H9 (cell line): ENCODE results near the gene HSPE1. TPM values are rescaled to one million over a fixed set of nuclear protein-coding genes. Genes with fewer than 3 reads are reported as not detected.

Experiments
- DNase-seq: peaks from one replicate; pipeline ENCODE4 v3.0.0-alpha.2; 2017
- H2AFZ ChIP-seq: one replicate; pipeline ENCODE4 v1.6.1; 2013; ENCODE audit warnings: mild to moderate bottlenecking, low read length, control low read depth, moderate library complexity
- H2AK5ac ChIP-seq: 2 replicates; pipeline ENCODE4 v1.6.1; 2013; ENCODE audit warnings: low read length, control low read depth, mixed read lengths; ENCODE audit not compliant: insufficient read length
- H2BK120ac ChIP-seq: one replicate; pipeline ENCODE4 v1.6.1; 2013; ENCODE audit warnings: low read depth, mild to moderate bottlenecking, low read length, control low read depth, inconsistent platforms; ENCODE audit not compliant: poor library complexity, severe bottlenecking
- H2BK12ac ChIP-seq: 2 replicates; pipeline ENCODE4 v1.6.1; 2013; ENCODE audit warnings: low read length, control low read depth, mixed read lengths, low read depth; ENCODE audit not compliant: insufficient read length
- H2BK15ac ChIP-seq: 2 replicates; pipeline ENCODE4 v1.6.1; 2013; ENCODE audit warnings: low read depth, low read length, control low read depth
- H2BK20ac ChIP-seq: one replicate; pipeline ENCODE4 v1.6.1; 2013; ENCODE audit warnings: low read depth, mild to moderate bottlenecking, low read length, control low read depth, inconsistent platforms; ENCODE audit not compliant: poor library complexity, severe bottlenecking
- H2BK5ac ChIP-seq: 2 replicates; pipeline ENCODE4 v1.6.1; 2013; ENCODE audit warnings: low read length, control low read depth, mixed read lengths; ENCODE audit not compliant: insufficient read length
- H3K14ac ChIP-seq: 2 replicates; pipeline ENCODE4 v1.6.1; 2013; ENCODE audit warnings: low read length, control low read depth; ENCODE audit not compliant: insufficient read depth
- H3K18ac ChIP-seq: 2 replicates; pipeline ENCODE4 v1.6.1; 2013; ENCODE audit warnings: low read depth, mild to moderate bottlenecking, mixed read lengths, low read length, control low read depth; ENCODE audit not compliant: insufficient read length
- H3K23ac ChIP-seq: 2 replicates; pipeline ENCODE4 v1.6.1; 2013; ENCODE audit warnings: low read length, control low read depth, mixed read lengths, low read depth; ENCODE audit not compliant: insufficient read length
- H3K23me2 ChIP-seq: 2 replicates; pipeline ENCODE4 v1.6.1; 2013; ENCODE audit warnings: low read depth, mild to moderate bottlenecking, mixed read lengths, low read length, control low read depth; ENCODE audit not compliant: insufficient read length, poor library complexity, severe bottlenecking
- H3K27ac ChIP-seq: 2 replicates; pipeline ENCODE4 v1.5.1; 2013; ENCODE audit warnings: low read length, control low read depth, mixed read lengths, low read depth; ENCODE audit not compliant: insufficient read length
- H3K27me3 ChIP-seq: 2 replicates; pipeline ENCODE4 v1.6.1; 2013; ENCODE audit warnings: low read length, control low read depth, inconsistent platforms; ENCODE audit not compliant: insufficient read depth
- H3K4ac ChIP-seq: 2 replicates; pipeline ENCODE4 v1.6.1; 2013; ENCODE audit warnings: low read depth, mild to moderate bottlenecking, control low read depth, inconsistent platforms, low read length, moderate library complexity
- H3K4me1 ChIP-seq: 2 replicates; pipeline ENCODE4 v1.6.1; 2013; ENCODE audit warnings: low read length, control low read depth, inconsistent platforms; ENCODE audit not compliant: insufficient read depth
- H3K4me2 ChIP-seq: 2 replicates; pipeline ENCODE4 v1.6.1; 2013; ENCODE audit warnings: low read length, control low read depth, mixed read lengths; ENCODE audit not compliant: insufficient read length, insufficient read depth
- H3K56ac ChIP-seq: 2 replicates; pipeline ENCODE4 v1.6.1; 2013; ENCODE audit warnings: low read depth, mild to moderate bottlenecking, mixed read lengths, low read length, control low read depth; ENCODE audit not compliant: insufficient read length
- H3K79me1 ChIP-seq: 2 replicates; pipeline ENCODE4 v1.6.1; 2013; ENCODE audit warnings: low read depth, mild to moderate bottlenecking, moderate library complexity, low read length, control low read depth, inconsistent platforms; ENCODE audit not compliant: insufficient read depth, poor library complexity, severe bottlenecking
- H3K79me2 ChIP-seq: 2 replicates; pipeline ENCODE4 v1.6.1; 2013; ENCODE audit warnings: low read length, control low read depth, inconsistent platforms; ENCODE audit not compliant: insufficient read depth
- H3K9ac ChIP-seq: 2 replicates; pipeline ENCODE4 v1.6.1; 2013; ENCODE audit warnings: low read length, control low read depth, mixed read lengths; ENCODE audit not compliant: insufficient read length; ENCODE audit errors: extremely low read depth
- H3K9me3 ChIP-seq: one replicate; pipeline ENCODE4 v1.6.1; 2013; ENCODE audit warnings: low read depth, low read length, inconsistent platforms; ENCODE audit not compliant: control insufficient read depth
- H3T11ph ChIP-seq: one replicate; pipeline ENCODE4 v1.6.1; 2013; ENCODE audit warnings: mild to moderate bottlenecking, low read length, control low read depth, inconsistent platforms
- H4K20me1 ChIP-seq: one replicate; pipeline ENCODE4 v1.6.1; 2013; ENCODE audit not compliant: control insufficient read depth, insufficient read length, insufficient read depth
- H4K5ac ChIP-seq: 2 replicates; pipeline ENCODE4 v1.6.1; 2013; ENCODE audit warnings: low read depth, mild to moderate bottlenecking, mixed read lengths, low read length, control low read depth; ENCODE audit not compliant: insufficient read length
- H4K8ac ChIP-seq: replicated peaks from 2 replicates; pipeline ENCODE4 v1.6.1; 2013; ENCODE audit warnings: low read length, control low read depth, mixed read lengths, low read depth; ENCODE audit not compliant: insufficient read length
- H4K91ac ChIP-seq: 2 replicates; pipeline ENCODE4 v1.6.1; 2013; ENCODE audit warnings: low read depth, mild to moderate bottlenecking, moderate library complexity, mixed read lengths, low read length, control low read depth; ENCODE audit not compliant: insufficient read length
- H3K27ac Mint-ChIP-seq, 3 experiments: 2 replicates in 2 of 3; 3 replicates in 1 of 3; pipeline ENCODE4 v1.8.0; 2020 to 2021; ENCODE audit warnings: mixed read lengths in 3 of 3, mild to moderate bottlenecking in 1 of 3, moderate library complexity in 1 of 3
- H3K27me3 Mint-ChIP-seq: 2 replicates; pipeline ENCODE4 v1.8.0; 2021; ENCODE audit warnings: low read depth, mild to moderate bottlenecking, moderate library complexity, mixed read lengths
- H3K36me3 Mint-ChIP-seq, 3 experiments: 2 replicates in 2 of 3; 3 replicates in 1 of 3; pipeline ENCODE4 v1.8.0; 2020 to 2021; ENCODE audit warnings: low read depth in 3 of 3, mixed read lengths in 3 of 3; ENCODE audit not compliant: insufficient read depth in 1 of 3
- H3K4me1 Mint-ChIP-seq, 2 experiments: 2 replicates each; pipeline ENCODE4 v1.8.0; 2020; ENCODE audit warnings: mixed read lengths in 2 of 2
- H3K4me3 Mint-ChIP-seq, 2 experiments: 2 replicates in 1 of 2; 3 replicates in 1 of 2; pipeline ENCODE4 v1.8.0; 2020 to 2021; ENCODE audit warnings: mild to moderate bottlenecking in 2 of 2, mixed read lengths in 2 of 2, moderate library complexity in 1 of 2
- H3K9me3 Mint-ChIP-seq, 2 experiments: 2 replicates in 1 of 2; 3 replicates in 1 of 2; pipeline ENCODE4 v1.8.0; 2020; ENCODE audit warnings: mild to moderate bottlenecking in 2 of 2, mixed read lengths in 2 of 2, moderate library complexity in 1 of 2
- total RNA-seq: library from RNA; stranded (reverse); gene quantifications from 2 replicates; pipeline ENCODE4 v1.2.1, GENCODE V29; 2021
- TF ChIP-seq, protein P1 (sequence below): fragments of 200-600 bp; sonication (generic); conservative IDR thresholded peaks from 3 replicates; pipeline ENCODE4 v1.8.0; 2021; ENCODE audit warnings: antibody characterized with exemption, mild to moderate bottlenecking

Gene HSPE1
- total RNA-seq, 1 experiment from 2014 or later = 347 TPM

DNA sequence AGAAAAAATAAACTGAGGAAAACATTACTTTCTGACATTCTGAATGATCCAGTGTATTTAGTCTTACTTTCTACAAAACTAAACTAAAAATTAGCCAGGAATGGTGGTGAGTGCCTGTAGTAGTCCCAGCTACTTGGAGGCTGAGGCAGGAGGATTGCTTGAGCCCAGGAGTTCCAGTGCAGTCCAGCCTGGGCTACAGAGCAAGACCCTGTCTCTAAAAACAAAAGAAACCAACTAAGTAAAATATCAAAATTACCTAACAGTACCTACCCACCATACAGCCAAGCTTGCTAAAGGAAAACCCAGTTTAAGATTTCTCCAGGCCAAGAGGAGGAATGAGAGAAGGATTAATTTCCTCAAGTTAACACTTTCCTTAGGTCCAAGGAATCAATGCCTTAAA, 3.5 kb upstream of the HSPE1 start:
- Histone ChIP-seq H3K56ac (no peak overlapping the region), H3T11ph (no peak overlapping the region), H2BK15ac (no peak overlapping the region), H4K5ac (no peak overlapping the region), H3K79me1 (no peaks in the 10 kb centered on the region), H4K8ac (no peak overlapping the region), H4K20me1 (no peaks in the 10 kb centered on the region), H3K4ac (no peak overlapping the region), H3K4me2 (peak overlapping the region; percentile 76), H3K27me3 (no peaks in the 10 kb centered on the region), H3K9me3 (no peaks in the 10 kb centered on the region), H2BK20ac (no peak overlapping the region), H3K23ac (no peak overlapping the region), H3K23me2 (peaks cover 6% of the 10 kb centered on the region), H2BK5ac (no peak overlapping the region), H2AFZ (no peak overlapping the region), H2BK120ac (no peak overlapping the region), H2AK5ac (no peak overlapping the region), H3K4me1 (no peaks in the 10 kb centered on the region; the same call in 1 of the 2 replicates), H3K14ac (no peak overlapping the region), H3K79me2 (peaks cover 43% of the 10 kb centered on the region; the same call in 1 of the 2 replicates), H4K91ac (no peak overlapping the region), H3K27ac (no peak overlapping the region), H3K18ac (no peak overlapping the region), H3K9ac (no peak overlapping the region), H2BK12ac (no peak overlapping the region)
- H3K27ac Mint-ChIP-seq = peak overlapping the region in 2 of 3 experiments; percentile 68 to 70; a peak in 2 of 7 replicates
- H3K27me3 Mint-ChIP-seq = no peaks in the 10 kb centered on the region
- peak overlapping the region; percentile 98 to 99 for H3K4me3 Mint-ChIP-seq
- no peaks in the 10 kb centered on the region; a peak in 1 of 5 replicates for H3K9me3 Mint-ChIP-seq
- H3K4me1 Mint-ChIP-seq = peaks cover 28 to 34% of the 10 kb centered on the region in 2 experiments
- DNase-seq = no peak
- peaks cover 72 to 87% (median 83%) of the 10 kb centered on the region in 3 experiments for H3K36me3 Mint-ChIP-seq
- TF ChIP-seq, protein P1, sequence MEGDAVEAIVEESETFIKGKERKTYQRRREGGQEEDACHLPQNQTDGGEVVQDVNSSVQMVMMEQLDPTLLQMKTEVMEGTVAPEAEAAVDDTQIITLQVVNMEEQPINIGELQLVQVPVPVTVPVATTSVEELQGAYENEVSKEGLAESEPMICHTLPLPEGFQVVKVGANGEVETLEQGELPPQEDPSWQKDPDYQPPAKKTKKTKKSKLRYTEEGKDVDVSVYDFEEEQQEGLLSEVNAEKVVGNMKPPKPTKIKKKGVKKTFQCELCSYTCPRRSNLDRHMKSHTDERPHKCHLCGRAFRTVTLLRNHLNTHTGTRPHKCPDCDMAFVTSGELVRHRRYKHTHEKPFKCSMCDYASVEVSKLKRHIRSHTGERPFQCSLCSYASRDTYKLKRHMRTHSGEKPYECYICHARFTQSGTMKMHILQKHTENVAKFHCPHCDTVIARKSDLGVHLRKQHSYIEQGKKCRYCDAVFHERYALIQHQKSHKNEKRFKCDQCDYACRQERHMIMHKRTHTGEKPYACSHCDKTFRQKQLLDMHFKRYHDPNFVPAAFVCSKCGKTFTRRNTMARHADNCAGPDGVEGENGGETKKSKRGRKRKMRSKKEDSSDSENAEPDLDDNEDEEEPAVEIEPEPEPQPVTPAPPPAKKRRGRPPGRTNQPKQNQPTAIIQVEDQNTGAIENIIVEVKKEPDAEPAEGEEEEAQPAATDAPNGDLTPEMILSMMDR = no peak
